Measurements from ENCODE around the gene SMIM10L1.

The SMIM10L1 gene

DNA sequence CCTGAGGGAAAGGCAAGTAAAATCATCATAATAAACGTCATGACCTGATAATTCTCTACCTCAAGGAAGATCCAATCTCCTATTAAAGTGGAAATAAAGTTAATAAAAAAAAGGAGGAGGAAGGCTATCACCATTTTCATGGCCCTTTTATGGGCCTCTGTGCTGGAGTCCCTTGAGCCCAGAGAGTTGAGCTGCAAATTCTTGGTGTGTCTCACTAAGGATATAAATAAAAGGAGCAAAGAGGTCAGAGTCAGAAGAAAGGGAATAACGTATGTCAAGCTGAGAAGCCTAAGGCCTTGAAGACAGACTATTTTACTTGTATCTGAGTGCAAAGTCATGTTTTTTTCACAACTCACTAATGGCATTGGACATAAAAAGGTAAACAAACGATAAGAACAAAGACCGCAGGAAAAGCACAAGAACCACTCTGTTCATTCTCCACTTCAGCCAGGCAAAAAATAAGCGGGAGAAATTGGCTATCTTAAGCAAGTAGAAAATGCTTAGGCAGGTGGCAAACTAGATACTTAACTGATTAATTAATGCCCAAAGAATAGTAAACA lies 12.0 kb upstream of the SMIM10L1 start:
- Histone ChIP-seq H3K27me3 (ENCODE audit: insufficient read depth, low read length) (no peaks in the 10 kb centered on the region), H3K36me3 (ENCODE audit: insufficient read depth, low read length) (peaks cover 23% of the 10 kb centered on the region), H3K9me3 (ENCODE audit: low read length) (peaks cover 4% of the 10 kb centered on the region), H3K4me3 (ENCODE audit: low read length) (no peak overlapping the region), H2AFZ (ENCODE audit: low read depth, low read length) (no peak overlapping the region), H3K4me1 (ENCODE audit: insufficient read depth, low read length) (peaks cover 14% of the 10 kb centered on the region)

- H3K9me3 ChIP-seq (ENCODE audit: low read length) = peaks cover 4% of the 10 kb centered on the region
- no peak overlapping the region for H3K4me3 ChIP-seq (ENCODE audit: low read length)
- H2AFZ ChIP-seq (ENCODE audit: low read depth, low read length) = no peak overlapping the region
- no peaks in the 10 kb centered on the region for H3K27me3 ChIP-seq (ENCODE audit: insufficient read depth, low read length)
- peaks cover 40% of the 10 kb centered on the region for H3K36me3 ChIP-seq (ENCODE audit: insufficient read depth, low read length)
- peaks cover 14% of the 10 kb centered on the region for H3K4me1 ChIP-seq (ENCODE audit: insufficient read depth, low read length)
These were observed 8.5 kb upstream of the SMIM10L1 start for GRCh38 chr12:11162502-11162901.

- Histone ChIP-seq H3K4me1 (ENCODE audit: insufficient read depth, low read length) (peaks cover 12% of the 10 kb centered on the region), H2AFZ (ENCODE audit: low read depth, low read length) (no peak overlapping the region), H3K4me3 (ENCODE audit: low read length) (no peak overlapping the region), H3K9me3 (ENCODE audit: low read length) (peaks cover 4% of the 10 kb centered on the region), H3K27me3 (ENCODE audit: insufficient read depth, low read length) (no peaks in the 10 kb centered on the region), H3K36me3 (ENCODE audit: insufficient read depth, low read length) (peaks cover 49% of the 10 kb centered on the region)
These were observed 6.6 kb upstream of the SMIM10L1 start for GRCh38 chr12:11164384-11164783.

DNA sequence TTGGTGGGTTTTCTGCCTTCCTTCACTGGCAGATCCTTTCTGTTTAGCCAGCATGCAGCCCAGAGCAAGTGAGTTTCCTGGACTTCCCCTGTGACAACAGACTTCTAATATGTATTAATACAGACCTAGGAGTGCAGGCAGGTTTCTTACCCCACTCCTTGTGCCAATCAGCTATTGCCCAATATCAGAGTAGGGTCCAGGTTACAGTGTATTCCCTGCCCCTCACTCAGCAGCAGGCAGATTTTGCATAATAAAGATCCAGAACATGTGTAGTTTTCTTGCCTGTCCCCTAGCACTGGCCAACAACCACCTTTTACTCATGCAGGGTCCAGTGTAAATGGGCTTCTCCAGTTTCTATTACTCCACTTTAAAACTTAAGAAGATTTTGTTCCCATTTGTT lies 4.7 kb upstream of the SMIM10L1 start:
- no peaks in the 10 kb centered on the region for H3K27me3 ChIP-seq (ENCODE audit: insufficient read depth, low read length)
- no peak overlapping the region for H3K4me3 ChIP-seq (ENCODE audit: low read length)
- H3K36me3 ChIP-seq (ENCODE audit: insufficient read depth, low read length) = peaks cover 46% of the 10 kb centered on the region
- H2AFZ ChIP-seq (ENCODE audit: low read depth, low read length) = no peak overlapping the region
- H3K9me3 ChIP-seq (ENCODE audit: low read length) = peaks cover 2% of the 10 kb centered on the region
- peaks cover 18% of the 10 kb centered on the region for H3K4me1 ChIP-seq (ENCODE audit: insufficient read depth, low read length)

- peaks cover 24% of the 10 kb centered on the region for H3K4me1 ChIP-seq (ENCODE audit: insufficient read depth, low read length)
- no peaks in the 10 kb centered on the region for H3K27me3 ChIP-seq (ENCODE audit: insufficient read depth, low read length)
- no peak overlapping the region for H2AFZ ChIP-seq (ENCODE audit: low read depth, low read length)
- no peaks in the 10 kb centered on the region for H3K9me3 ChIP-seq (ENCODE audit: low read length)
- H3K4me3 ChIP-seq (ENCODE audit: low read length) = peak overlapping the region; percentile 59
- H3K36me3 ChIP-seq (ENCODE audit: insufficient read depth, low read length) = peaks cover 27% of the 10 kb centered on the region
These were observed 217 bp upstream of the SMIM10L1 start for GRCh38 chr12:11170810-11171144.

DNA sequence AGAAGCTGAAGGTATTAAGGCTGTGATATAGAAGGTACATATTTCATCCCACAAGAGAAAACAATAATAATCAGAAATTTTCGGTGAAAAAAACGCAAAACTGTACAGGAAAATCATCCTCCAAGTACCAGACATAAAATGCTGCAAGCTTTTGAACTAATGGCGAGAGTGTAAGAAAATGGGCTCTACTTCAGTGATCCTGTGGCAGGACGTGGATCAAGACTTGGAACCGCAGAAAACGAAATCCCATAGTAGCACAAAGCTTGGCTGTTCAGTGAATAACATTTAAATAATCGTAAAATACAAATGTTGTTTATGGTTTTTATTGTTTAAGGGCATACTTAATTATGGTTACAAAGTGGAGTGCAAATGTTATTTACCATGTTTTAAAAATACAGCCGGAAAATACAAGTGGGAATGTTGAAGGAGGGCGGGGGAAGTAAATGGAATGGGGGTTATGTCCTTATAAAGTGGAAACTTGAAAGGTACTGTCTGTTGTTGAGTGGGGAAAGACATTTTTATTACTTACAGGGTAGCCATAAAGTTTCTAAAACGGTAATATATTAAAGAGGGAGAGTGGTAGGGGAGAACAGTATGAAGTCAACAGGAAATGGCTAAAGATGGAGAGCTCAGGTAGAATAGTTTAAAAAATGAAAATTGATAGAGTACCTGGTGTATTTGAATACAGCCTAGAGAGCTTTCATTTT lies 1.1 kb downstream of the SMIM10L1 start:
- Histone ChIP-seq H3K9me3 (ENCODE audit: low read length) (no peaks in the 10 kb centered on the region), H2AFZ (ENCODE audit: low read depth, low read length) (peak overlapping the region; percentile 42), H3K27me3 (ENCODE audit: insufficient read depth, low read length) (no peaks in the 10 kb centered on the region), H3K36me3 (ENCODE audit: insufficient read depth, low read length) (peaks cover 17% of the 10 kb centered on the region), H3K4me3 (ENCODE audit: low read length) (peak overlapping the region; percentile 59), H3K4me1 (ENCODE audit: insufficient read depth, low read length) (peaks cover 24% of the 10 kb centered on the region)

- Histone ChIP-seq H3K4me1 (ENCODE audit: insufficient read depth, low read length) (peaks cover 20% of the 10 kb centered on the region), H3K9me3 (ENCODE audit: low read length) (no peaks in the 10 kb centered on the region), H3K27me3 (ENCODE audit: insufficient read depth, low read length) (no peaks in the 10 kb centered on the region), H3K36me3 (ENCODE audit: insufficient read depth, low read length) (peaks cover 12% of the 10 kb centered on the region), H3K4me3 (ENCODE audit: low read length) (no peak overlapping the region), H2AFZ (ENCODE audit: low read depth, low read length) (no peak overlapping the region)
These were observed 3.0 kb downstream of the SMIM10L1 start for GRCh38 chr12:11174022-11174421.

- Histone ChIP-seq H3K4me1 (ENCODE audit: insufficient read depth, low read length) (peaks cover 2% of the 10 kb centered on the region), H3K9me3 (ENCODE audit: low read length) (no peaks in the 10 kb centered on the region), H3K27me3 (ENCODE audit: insufficient read depth, low read length) (no peaks in the 10 kb centered on the region), H2AFZ (ENCODE audit: low read depth, low read length) (no peak overlapping the region), H3K4me3 (ENCODE audit: low read length) (no peak overlapping the region), H3K36me3 (ENCODE audit: insufficient read depth, low read length) (peaks cover 2% of the 10 kb centered on the region)
These were observed 7.3 kb downstream of the SMIM10L1 start for GRCh38 chr12:11178250-11178649.

- H3K9me3 ChIP-seq (ENCODE audit: low read length) = no peaks in the 10 kb centered on the region
- no peak overlapping the region for H3K4me3 ChIP-seq (ENCODE audit: low read length)
- no peaks in the 10 kb centered on the region for H3K27me3 ChIP-seq (ENCODE audit: insufficient read depth, low read length)
- no peaks in the 10 kb centered on the region for H3K36me3 ChIP-seq (ENCODE audit: insufficient read depth, low read length)
- no peak overlapping the region for H2AFZ ChIP-seq (ENCODE audit: low read depth, low read length)
- H3K4me1 ChIP-seq (ENCODE audit: insufficient read depth, low read length) = no peaks in the 10 kb centered on the region
These were observed 11.5 kb downstream of the SMIM10L1 start for GRCh38 chr12:11182529-11182928.

- Histone ChIP-seq H3K4me3 (ENCODE audit: low read length) (no peak overlapping the region), H3K9me3 (ENCODE audit: low read length) (no peaks in the 10 kb centered on the region), H3K4me1 (ENCODE audit: insufficient read depth, low read length) (no peaks in the 10 kb centered on the region), H2AFZ (ENCODE audit: low read depth, low read length) (no peak overlapping the region), H3K36me3 (ENCODE audit: insufficient read depth, low read length) (no peaks in the 10 kb centered on the region), H3K27me3 (ENCODE audit: insufficient read depth, low read length) (no peaks in the 10 kb centered on the region)
These were observed 12.0 kb downstream of the SMIM10L1 start for GRCh38 chr12:11183011-11183410.

DNA sequence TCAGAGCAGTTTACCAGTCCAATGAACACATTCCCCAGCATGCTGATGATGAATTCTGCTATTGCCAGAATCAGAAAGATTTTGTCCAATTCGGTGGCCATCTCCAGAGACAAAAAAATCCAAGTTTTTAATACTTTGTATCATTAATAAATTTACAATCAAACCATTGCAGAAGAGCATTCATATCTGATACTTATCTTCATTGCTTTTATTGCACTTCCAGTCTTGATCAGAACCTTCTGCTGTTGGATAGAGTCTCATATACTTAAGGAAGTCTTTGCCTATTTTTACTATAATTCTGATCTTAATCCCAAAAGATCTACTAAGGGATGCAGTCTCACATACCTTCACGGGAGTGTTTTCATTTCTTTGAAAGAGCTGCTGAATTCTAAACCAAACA lies 15.8 kb downstream of the SMIM10L1 start, which contains the start of gene TAS2R42:
Gene TAS2R42 (minus strand): TSS at position 101 of the 400 bp plus-strand sequence. CDS start 0 bp downstream, at position 101.
- H3K36me3 ChIP-seq (ENCODE audit: insufficient read depth, low read length) = no peaks in the 10 kb centered on the region
- no peak within 1 kb of the TSS for H2AFZ ChIP-seq (ENCODE audit: low read depth, low read length)
- no peak within 1 kb of the TSS for H3K4me3 ChIP-seq (ENCODE audit: low read length)
- no peaks in the 10 kb centered on the region for H3K4me1 ChIP-seq (ENCODE audit: insufficient read depth, low read length)
- H3K9me3 ChIP-seq (ENCODE audit: low read length) = no peaks in the 10 kb centered on the region
- H3K27me3 ChIP-seq (ENCODE audit: insufficient read depth, low read length) = no peaks in the 10 kb centered on the region

DNA sequence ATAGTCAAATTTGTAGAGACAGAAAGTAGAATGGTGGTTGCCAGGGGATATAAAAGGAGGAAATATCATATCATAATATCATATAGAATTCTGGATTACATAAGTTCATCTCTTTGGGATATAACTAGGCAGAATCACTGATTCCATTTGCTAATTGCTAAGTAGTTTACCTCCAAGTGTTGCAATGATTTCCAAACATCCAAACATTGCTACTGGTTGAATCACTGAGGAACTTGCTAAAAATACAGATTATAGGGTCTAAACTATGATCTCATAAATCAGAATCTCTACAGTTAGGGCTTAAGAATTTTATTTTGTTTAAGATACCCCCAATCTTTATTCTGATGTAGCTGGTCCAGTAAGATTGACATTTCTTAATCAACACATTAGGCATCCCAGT lies 31.8 kb downstream of the SMIM10L1 start:
- Histone ChIP-seq H3K27me3 (ENCODE audit: insufficient read depth, low read length) (no peaks in the 10 kb centered on the region), H3K4me3 (ENCODE audit: low read length) (no peak overlapping the region), H3K4me1 (ENCODE audit: insufficient read depth, low read length) (no peaks in the 10 kb centered on the region), H2AFZ (ENCODE audit: low read depth, low read length) (no peak overlapping the region), H3K9me3 (ENCODE audit: low read length) (no peaks in the 10 kb centered on the region), H3K36me3 (ENCODE audit: insufficient read depth, low read length) (no peaks in the 10 kb centered on the region)

DNA sequence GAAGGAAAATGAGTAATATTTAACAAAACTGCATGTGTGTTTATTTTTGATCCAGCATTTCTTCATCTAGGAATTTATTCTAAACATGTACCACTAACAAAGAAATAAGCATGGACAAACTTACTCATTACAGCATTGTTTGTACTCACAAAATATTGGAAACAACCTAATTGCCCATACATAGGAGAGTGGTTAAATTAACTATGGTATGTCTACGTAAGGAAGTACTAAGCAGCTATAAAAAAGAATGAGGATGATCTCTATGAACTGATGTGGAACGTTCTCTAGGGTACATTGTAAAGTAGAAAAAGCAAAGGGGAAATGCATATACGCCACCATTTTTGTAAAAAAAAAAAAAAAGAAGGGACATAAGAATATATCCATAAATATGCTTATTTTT lies 33.2 kb downstream of the SMIM10L1 start:
- H3K36me3 ChIP-seq (ENCODE audit: insufficient read depth, low read length) = no peaks in the 10 kb centered on the region
- H2AFZ ChIP-seq (ENCODE audit: low read depth, low read length) = no peak overlapping the region
- no peak overlapping the region for H3K4me3 ChIP-seq (ENCODE audit: low read length)
- no peaks in the 10 kb centered on the region for H3K9me3 ChIP-seq (ENCODE audit: low read length)
- H3K4me1 ChIP-seq (ENCODE audit: insufficient read depth, low read length) = peaks cover 4% of the 10 kb centered on the region
- no peaks in the 10 kb centered on the region for H3K27me3 ChIP-seq (ENCODE audit: insufficient read depth, low read length)

DNA sequence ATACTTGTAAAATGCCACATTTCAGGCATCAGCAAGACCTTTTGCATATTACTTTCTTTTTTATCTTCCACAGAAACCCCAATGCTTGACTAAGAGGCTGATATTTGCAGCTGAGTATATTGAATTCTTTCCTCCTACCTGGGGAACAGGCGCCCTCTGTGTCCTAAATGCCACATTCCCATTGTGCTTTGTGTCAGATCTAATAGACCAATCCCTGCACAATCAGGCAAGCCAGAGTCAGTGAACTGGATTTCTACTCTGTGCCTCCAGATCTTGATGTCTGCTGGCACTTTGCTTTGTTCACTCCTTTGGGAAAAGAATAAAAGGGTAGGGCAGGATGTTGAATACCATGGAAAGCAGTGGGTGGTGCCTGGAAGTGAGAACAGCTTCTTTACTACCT lies 38.1 kb downstream of the SMIM10L1 start:
- Histone ChIP-seq H3K4me3 (ENCODE audit: low read length) (no peak overlapping the region), H3K4me1 (ENCODE audit: insufficient read depth, low read length) (peaks cover 6% of the 10 kb centered on the region), H3K27me3 (ENCODE audit: insufficient read depth, low read length) (no peaks in the 10 kb centered on the region), H2AFZ (ENCODE audit: low read depth, low read length) (no peak overlapping the region), H3K9me3 (ENCODE audit: low read length) (no peaks in the 10 kb centered on the region), H3K36me3 (ENCODE audit: insufficient read depth, low read length) (no peaks in the 10 kb centered on the region)
